WERI-Rb-1 (cell line): ENCODE data around the gene RAB34.

Experiments
- DNase-seq: peaks from one replicate; pipeline ENCODE4 v3.0.0-alpha.2; 2020
- H3K27ac ChIP-seq: fragments of 250-450 bp; sonication (Bioruptor Pico); 2 replicates; pipeline ENCODE4 v1.5.1; 2020; ENCODE audit warnings: mild to moderate bottlenecking, moderate library complexity
- H3K27me3 ChIP-seq: fragments of 250-450 bp; sonication (Bioruptor Pico); 2 replicates; pipeline ENCODE4 v1.5.1; 2021; ENCODE audit warnings: mild to moderate bottlenecking, low read depth, moderate library complexity; ENCODE audit not compliant: insufficient read depth, severe bottlenecking
- H3K36me3 ChIP-seq: fragments of 250-450 bp; sonication (Bioruptor Pico); 2 replicates; pipeline ENCODE4 v1.5.1; 2020; ENCODE audit warnings: mild to moderate bottlenecking, moderate library complexity
- H3K4me3 ChIP-seq: 2 replicates; pipeline ENCODE4 v1.5.1; 2011; ENCODE audit warnings: low read depth, mild to moderate bottlenecking, control low read depth, low read length
- H3K9me3 ChIP-seq: fragments of 250-450 bp; sonication (Bioruptor Pico); 2 replicates; pipeline ENCODE4 v1.5.1; 2021; ENCODE audit warnings: mild to moderate bottlenecking, moderate library complexity; ENCODE audit not compliant: severe bottlenecking
- TF ChIP-seq, protein P1 (sequence below): IDR thresholded peaks from 2 replicates; pipeline ENCODE4 v1.5.1; 2011; ENCODE audit warnings: low read depth, mild to moderate bottlenecking, control low read depth, inconsistent platforms, low read length

Gene RAB34

DNA sequence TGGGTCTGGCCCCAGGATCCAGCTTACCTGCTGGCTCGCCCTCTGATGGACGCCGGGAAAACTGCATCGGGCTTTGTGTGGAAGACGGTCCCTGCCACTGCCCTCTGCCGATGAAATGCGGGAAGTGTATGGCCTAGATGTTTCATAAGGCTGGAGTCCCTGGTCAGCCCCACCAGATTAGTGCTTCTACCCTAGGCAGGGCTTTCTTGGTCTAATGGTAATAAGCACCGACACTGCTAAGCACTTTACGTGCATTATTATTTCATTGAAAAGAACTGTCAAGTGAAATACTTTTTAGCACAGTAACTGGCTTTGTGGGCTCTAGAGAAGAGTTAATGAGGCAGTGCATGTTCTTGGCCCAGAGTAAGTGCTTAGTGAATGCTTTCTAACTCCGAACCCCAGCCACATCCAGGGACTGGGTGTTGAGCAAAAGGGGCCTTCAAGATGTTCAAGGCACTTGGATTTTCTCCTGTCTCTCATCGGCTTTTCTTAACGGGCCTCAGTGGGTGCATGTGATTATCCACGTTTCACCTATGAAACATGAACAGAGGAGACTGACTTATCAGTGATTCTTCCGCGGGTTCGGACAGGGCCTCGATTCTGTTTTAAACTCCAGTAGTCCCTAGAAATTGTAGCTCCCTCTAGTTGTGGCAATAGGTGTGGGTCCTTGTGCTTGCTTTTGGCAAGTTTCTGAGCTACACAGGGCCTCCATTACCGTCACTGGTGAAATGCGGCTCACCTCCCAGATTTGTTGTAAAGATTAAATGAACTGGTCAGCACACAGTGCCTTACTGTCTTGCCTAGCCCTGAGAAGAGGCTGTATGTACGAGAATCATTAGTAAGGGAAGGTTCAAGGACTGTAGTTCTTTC, 32.7 kb upstream of the RAB34 start:
- TF ChIP-seq, protein P1, sequence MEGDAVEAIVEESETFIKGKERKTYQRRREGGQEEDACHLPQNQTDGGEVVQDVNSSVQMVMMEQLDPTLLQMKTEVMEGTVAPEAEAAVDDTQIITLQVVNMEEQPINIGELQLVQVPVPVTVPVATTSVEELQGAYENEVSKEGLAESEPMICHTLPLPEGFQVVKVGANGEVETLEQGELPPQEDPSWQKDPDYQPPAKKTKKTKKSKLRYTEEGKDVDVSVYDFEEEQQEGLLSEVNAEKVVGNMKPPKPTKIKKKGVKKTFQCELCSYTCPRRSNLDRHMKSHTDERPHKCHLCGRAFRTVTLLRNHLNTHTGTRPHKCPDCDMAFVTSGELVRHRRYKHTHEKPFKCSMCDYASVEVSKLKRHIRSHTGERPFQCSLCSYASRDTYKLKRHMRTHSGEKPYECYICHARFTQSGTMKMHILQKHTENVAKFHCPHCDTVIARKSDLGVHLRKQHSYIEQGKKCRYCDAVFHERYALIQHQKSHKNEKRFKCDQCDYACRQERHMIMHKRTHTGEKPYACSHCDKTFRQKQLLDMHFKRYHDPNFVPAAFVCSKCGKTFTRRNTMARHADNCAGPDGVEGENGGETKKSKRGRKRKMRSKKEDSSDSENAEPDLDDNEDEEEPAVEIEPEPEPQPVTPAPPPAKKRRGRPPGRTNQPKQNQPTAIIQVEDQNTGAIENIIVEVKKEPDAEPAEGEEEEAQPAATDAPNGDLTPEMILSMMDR: peak; percentile 99
- no peak overlapping the region for H3K4me3 ChIP-seq
- no peaks in the 10 kb centered on the region for H3K27me3 ChIP-seq
- DNase-seq: peak; percentile 94
- H3K36me3 ChIP-seq: peaks cover 75% of the 10 kb centered on the region
- peak overlapping the region; percentile 48 for H3K27ac ChIP-seq
- no peaks in the 10 kb centered on the region for H3K9me3 ChIP-seq

DNA sequence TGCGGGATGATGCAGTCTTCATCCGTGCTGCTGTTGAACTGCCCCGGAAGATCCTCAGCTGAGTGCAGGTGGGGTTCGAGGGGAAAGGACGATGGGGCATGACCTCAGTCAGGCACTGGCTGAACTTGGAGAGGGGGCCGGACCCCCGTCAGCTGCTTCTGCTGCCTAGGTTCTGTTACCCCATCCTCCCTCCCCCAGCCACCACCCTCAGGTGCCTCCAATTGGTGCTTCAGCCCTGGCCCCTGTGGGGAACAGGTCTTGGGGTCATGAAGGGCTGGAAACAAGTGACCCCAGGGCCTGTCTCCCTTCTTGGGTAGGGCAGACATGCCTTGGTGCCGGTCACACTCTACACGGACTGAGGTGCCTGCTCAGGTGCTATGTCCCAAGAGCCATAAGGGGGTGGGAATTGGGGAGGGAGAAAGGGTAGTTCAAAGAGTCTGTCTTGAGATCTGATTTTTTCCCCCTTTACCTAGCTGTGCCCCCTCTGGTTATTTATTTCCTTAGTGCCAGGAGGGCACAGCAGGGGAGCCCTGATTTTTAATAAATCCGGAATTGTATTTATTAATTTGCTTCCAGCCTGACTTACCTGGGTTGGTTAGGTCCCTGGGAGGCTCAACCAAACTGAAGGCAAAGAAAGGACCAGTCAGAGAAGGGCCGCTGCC, 32.0 kb upstream of the RAB34 start:
- Histone ChIP-seq H3K27ac (peak overlapping the region; percentile 48), H3K36me3 (peaks cover 78% of the 10 kb centered on the region)

GRCh38 chr17:28748852-28749515, 31.3 kb upstream of the RAB34 start:
- DNase-seq: no peak
- TF ChIP-seq, protein P1: no peak
- Histone ChIP-seq H3K27me3 (no peaks in the 10 kb centered on the region), H3K27ac (peak overlapping the region; percentile 93; the same call in 1 of the 2 replicates), H3K9me3 (no peaks in the 10 kb centered on the region), H3K4me3 (no peak overlapping the region), H3K36me3 (peaks cover 82% of the 10 kb centered on the region)

More for the DNA sequence above, 32.0 kb upstream of the RAB34 start:
- H3K4me3 ChIP-seq: no peak overlapping the region
- H3K9me3 ChIP-seq: no peaks in the 10 kb centered on the region
- no peak for DNase-seq
- H3K27me3 ChIP-seq: no peaks in the 10 kb centered on the region
- TF ChIP-seq, protein P1: no peak

DNA sequence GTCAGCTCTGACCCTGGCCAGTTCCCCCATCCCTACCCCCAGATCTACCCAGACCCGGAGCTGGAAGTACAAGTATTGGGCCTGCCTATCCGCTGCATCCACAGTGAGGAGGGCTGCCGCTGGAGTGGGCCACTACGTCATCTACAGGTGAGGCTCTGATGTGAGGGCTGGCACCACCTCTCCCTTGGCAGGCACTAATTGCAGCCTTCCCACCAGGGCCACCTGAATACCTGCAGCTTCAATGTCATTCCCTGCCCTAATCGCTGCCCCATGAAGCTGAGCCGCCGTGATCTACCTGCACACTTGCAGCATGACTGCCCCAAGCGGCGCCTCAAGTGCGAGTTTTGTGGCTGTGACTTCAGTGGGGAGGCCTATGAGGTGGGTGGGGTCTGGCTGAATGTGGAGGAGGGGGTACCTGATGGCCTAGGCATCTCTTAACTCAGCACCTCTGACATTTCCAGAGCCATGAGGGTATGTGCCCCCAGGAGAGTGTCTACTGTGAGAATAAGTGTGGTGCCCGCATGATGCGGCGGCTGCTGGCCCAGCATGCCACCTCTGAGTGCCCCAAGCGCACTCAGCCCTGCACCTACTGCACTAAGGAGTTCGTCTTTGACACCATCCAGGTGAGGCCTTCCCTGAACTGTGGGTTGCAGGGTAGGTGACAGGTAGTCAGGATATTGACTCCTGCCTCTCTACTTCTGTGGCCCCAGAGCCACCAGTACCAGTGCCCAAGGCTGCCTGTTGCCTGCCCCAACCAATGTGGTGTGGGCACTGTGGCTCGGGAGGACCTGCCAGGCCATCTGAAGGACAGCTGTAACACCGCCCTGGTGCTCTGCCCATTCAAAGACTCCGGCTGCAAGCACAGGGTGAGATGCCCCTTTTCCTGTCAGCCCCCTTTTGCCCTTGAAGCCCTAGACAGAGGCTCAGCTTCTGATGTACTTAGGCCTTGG, 30.4 kb upstream of the RAB34 start:
- Histone ChIP-seq H3K27ac (peak overlapping the region; percentile 93), H3K9me3 (no peaks in the 10 kb centered on the region), H3K36me3 (peaks cover 82% of the 10 kb centered on the region), H3K4me3 (no peak overlapping the region), H3K27me3 (no peaks in the 10 kb centered on the region)
- TF ChIP-seq, protein P1: no peak
- no peak for DNase-seq

GRCh38 chr17:28747051-28747691, 29.5 kb upstream of the RAB34 start:
- Histone ChIP-seq H3K36me3 (peaks cover 77% of the 10 kb centered on the region), H3K4me3 (no peak overlapping the region), H3K9me3 (no peaks in the 10 kb centered on the region), H3K27ac (peak overlapping the region; percentile 93), H3K27me3 (no peaks in the 10 kb centered on the region)
- DNase-seq: no peak
- TF ChIP-seq, protein P1: no peak
